GM06990 (cell line): Measurements from ENCODE around the gene PPP6R2.

Experiments used
- DNase-seq: peaks from one replicate; pipeline ENCODE4 v3.0.0-alpha.2; 2011; ENCODE audit not compliant: insufficient read length; ENCODE audit errors: extremely low read depth
- H3K27me3 ChIP-seq: replicated peaks from 2 replicates; pipeline ENCODE4 v1.6.0; 2011; ENCODE audit warnings: low read length; ENCODE audit not compliant: control insufficient read depth, insufficient read depth
- H3K36me3 ChIP-seq: 2 replicates; pipeline ENCODE4 v1.5.1; 2011; ENCODE audit warnings: low read length; ENCODE audit not compliant: control insufficient read depth, insufficient read depth
- H3K4me3 ChIP-seq: replicated peaks from 2 replicates; pipeline ENCODE4 v1.5.1; 2011; ENCODE audit warnings: low read depth, mild to moderate bottlenecking, control low read depth, low read length
- TF ChIP-seq, protein P1 (sequence below): IDR thresholded peaks from 2 replicates; pipeline ENCODE4 v1.5.1; 2011; ENCODE audit warnings: low read length, control low read depth, mild to moderate bottlenecking, inconsistent platforms; ENCODE audit not compliant: insufficient read depth, poor library complexity, severe bottlenecking

PPP6R2 gene

DNA sequence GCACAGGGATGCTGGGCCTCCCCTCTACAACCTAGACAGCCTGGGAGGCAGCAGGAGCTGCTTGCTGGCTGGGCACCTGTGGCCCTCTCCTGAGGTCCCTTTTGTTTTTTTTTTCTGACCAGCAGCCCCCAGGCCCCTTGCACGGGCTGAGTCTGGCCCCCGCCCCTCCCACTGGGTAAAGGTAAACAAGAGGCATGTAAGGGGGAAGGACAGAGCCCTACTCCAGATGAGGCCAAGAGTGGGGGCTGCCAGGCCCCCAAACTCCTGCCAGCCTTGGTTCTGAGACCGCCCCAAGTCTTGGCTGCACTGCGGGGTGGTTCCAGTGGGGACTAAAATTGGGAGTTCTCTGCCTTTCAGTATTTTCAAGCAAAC, 44.9 kb upstream of the PPP6R2 start:
- H3K4me3 ChIP-seq = no peak overlapping the region
- TF ChIP-seq, protein P1, sequence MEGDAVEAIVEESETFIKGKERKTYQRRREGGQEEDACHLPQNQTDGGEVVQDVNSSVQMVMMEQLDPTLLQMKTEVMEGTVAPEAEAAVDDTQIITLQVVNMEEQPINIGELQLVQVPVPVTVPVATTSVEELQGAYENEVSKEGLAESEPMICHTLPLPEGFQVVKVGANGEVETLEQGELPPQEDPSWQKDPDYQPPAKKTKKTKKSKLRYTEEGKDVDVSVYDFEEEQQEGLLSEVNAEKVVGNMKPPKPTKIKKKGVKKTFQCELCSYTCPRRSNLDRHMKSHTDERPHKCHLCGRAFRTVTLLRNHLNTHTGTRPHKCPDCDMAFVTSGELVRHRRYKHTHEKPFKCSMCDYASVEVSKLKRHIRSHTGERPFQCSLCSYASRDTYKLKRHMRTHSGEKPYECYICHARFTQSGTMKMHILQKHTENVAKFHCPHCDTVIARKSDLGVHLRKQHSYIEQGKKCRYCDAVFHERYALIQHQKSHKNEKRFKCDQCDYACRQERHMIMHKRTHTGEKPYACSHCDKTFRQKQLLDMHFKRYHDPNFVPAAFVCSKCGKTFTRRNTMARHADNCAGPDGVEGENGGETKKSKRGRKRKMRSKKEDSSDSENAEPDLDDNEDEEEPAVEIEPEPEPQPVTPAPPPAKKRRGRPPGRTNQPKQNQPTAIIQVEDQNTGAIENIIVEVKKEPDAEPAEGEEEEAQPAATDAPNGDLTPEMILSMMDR = no peak
- peaks cover 7% of the 10 kb centered on the region for H3K36me3 ChIP-seq
- DNase-seq = no peak
- H3K27me3 ChIP-seq = no peaks in the 10 kb centered on the region

DNA sequence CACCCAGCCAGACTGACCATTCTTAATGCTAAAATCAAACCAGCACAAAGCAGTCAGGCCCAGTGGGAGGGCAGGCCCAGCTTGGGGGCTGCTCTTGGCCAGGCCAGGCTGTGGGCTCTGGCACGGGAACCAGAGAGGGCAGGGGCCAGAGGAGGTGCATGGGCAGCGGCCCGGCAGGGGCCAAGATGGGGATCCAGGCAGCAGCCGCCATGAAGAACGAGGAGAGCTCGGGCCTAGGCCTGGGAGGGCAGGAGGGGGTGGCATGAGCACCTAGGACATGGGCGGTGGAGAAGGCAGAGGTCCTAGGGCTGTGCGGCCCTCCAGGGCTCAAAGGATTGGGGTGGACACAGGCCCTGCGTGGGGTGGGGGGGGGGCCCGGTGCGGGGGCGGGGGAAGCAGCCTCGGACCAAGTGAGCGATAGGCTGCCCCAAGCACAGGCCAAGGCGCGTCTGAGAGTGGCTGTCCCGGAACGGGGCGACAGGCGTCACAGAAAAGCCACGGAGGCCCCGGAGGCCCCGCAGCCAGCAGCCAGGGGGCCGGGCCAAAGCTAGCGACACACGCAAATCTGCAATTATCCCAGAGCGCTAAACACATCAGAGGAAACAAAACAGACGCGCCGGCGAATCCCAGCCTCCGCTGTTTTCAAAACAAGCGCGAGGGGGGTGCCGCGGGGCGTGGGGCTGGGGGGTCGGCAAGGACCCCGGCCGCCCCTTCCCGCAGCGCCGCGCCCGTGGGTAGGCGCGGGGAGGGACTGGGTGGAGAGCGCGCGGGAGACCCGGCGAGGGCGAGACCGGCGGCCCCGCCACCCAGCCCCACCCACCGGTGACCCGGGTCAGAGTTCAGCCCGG, 44.0 kb upstream of the PPP6R2 start:
- DNase-seq = no peak
- peaks cover 8% of the 10 kb centered on the region for H3K36me3 ChIP-seq
- no peak overlapping the region for H3K4me3 ChIP-seq
- H3K27me3 ChIP-seq = no peaks in the 10 kb centered on the region
- TF ChIP-seq, protein P1 = no peak

DNA sequence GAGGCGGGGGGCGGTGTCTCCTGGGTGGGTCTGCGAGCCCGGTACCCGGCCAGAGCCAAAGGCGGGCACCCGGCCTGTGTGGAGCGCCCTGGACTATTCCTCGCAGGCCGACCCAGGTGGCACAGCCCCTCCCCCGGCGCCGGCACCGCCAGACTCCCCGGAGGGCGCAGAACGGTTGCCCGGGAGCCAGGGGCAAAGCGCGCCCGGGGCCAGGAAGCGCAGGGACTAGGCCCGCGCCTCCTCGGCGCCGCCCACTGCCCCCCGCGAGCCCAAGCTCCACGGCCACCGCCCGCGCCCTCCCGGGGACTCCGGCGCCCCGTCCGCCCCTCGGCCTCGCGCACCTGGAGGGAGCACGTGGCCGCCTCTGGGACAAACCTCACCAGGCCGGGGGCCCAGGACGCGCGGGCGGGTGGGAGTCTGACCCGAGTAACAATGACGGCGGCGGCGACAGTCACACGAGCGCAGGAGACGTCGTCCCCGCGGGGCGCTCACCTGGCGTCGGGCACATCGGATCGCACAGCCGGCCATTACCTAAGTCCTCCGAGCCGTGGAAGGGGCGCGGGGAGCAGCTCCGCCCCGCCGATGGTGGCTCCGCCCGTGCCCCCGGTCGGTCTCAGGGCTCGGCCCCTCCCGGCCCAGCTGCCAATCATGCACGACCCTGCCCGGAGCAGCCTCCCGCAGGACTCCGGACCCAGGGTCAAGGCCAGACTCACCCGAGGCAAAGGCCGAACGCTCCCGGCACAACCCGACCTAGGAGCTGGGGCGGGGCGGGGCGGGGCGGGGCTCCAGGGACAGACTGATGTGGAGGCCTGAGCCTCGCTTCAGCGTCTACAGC, 43.1 kb upstream of the PPP6R2 start:
- Histone ChIP-seq H3K27me3 (no peaks in the 10 kb centered on the region), H3K36me3 (peaks cover 6% of the 10 kb centered on the region), H3K4me3 (no peak overlapping the region)
- no peak for DNase-seq
- TF ChIP-seq, protein P1 = no peak

DNA sequence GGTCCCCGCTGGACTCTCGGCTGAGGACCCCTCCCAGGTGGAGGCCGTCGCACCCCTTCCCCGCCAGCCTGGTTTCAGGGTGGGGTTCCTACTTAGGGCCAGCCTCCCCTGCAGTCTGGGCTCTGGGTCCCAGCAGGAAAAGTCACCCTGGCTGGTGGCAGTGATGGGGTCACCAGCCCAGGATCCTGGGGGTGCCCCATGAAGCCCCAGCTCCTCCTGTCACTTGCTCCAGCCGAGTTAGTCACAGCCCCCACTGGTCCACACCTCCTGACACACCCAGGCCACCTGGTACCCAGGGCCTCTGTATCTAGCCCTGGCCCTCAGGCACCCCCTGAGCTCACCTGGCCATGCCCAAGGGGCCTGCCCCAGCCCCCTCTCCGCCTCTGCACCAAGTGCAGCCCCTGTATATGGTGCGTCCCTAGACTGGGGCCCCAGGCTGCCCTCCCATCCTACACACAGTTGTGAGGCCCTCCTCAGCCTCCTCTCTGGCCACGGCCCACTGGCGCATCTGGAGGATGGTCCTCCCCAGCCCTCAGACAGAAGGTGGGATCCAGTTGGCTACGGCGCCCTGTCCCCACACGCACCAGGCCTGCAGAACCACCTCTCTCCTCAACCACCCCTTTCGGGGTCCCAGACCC, 42.4 kb upstream of the PPP6R2 start:
- Histone ChIP-seq H3K4me3 (no peak overlapping the region), H3K36me3 (peaks cover 6% of the 10 kb centered on the region), H3K27me3 (no peaks in the 10 kb centered on the region)
- TF ChIP-seq, protein P1 = no peak
- DNase-seq = no peak

DNA sequence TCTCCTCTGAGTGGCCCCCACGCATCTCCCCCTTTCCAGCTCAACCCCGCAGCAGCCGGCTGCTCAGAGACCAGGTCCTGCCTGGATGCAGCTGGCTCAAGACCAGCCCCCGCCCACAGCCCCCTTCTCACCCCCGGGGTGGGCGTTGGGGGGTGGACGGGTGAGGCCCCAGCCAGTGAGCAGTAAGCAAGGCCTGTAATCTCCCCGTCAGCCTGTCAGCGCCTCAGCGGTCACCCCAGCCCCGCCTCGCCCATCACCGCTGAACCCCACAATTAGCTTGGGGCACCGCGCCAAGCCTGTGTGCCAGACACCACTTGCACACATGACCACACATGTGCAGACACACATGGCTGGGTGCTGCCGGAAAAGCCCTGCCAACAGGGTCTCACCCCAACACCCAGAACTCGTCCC, 41.5 kb upstream of the PPP6R2 start:
- no peaks in the 10 kb centered on the region for H3K27me3 ChIP-seq
- TF ChIP-seq, protein P1 = no peak
- peak overlapping the region; percentile 5; the same call in 1 of the 2 replicates for H3K4me3 ChIP-seq
- peaks cover 6% of the 10 kb centered on the region for H3K36me3 ChIP-seq
- no peak for DNase-seq
